Stomach (tissue), 4 donors: ENCODE data around the gene ATP5IF1.

Experiments used
- CTCF ChIP-seq, 7 experiments: fragments of 450-650 bp in 4 of 7; fragments of 200-600 bp in 3 of 7; sonication (generic) in 3 of 7; IDR thresholded peaks; one replicate each; pipeline ENCODE4 v1.5.1; 2016 to 2019; ENCODE audit warnings: antibody characterized with exemption in 7 of 7, control low read depth in 2 of 7, mild to moderate bottlenecking in 1 of 7
- EP300 ChIP-seq: sonication (generic); formaldehyde crosslinking; IDR thresholded peaks from one replicate; pipeline ENCODE4 v1.6.1; 2017; ENCODE audit warnings: antibody characterized with exemption
- POLR2A ChIP-seq, 4 donors: fragments of 450-650 bp; IDR thresholded peaks; one replicate each; pipeline ENCODE4 v1.6.1; 2016; ENCODE audit warnings: antibody characterized with exemption in 4 of 4, control low read depth in 2 of 4, mild to moderate bottlenecking in 1 of 4, moderate library complexity in 1 of 4
- POLR2AphosphoS5 ChIP-seq, 3 donors: sonication (generic); formaldehyde crosslinking; IDR thresholded peaks; one replicate each; pipeline ENCODE4 v1.6.1; 2016; ENCODE audit warnings: antibody characterized with exemption in 3 of 3

GRCh38 chr1:28190996-28191645 lies 44.8 kb upstream of the ATP5IF1 start:
- TF ChIP-seq CTCF (IDR thresholded peaks at IDR 0.05) (no peak), POLR2A (IDR thresholded peaks at IDR 0.05) (no peak), POLR2AphosphoS5 (IDR thresholded peaks at IDR 0.05) (no peak), EP300 (no peak)
